ENCODE results near the gene LATS2.

The LATS2 gene

DNA sequence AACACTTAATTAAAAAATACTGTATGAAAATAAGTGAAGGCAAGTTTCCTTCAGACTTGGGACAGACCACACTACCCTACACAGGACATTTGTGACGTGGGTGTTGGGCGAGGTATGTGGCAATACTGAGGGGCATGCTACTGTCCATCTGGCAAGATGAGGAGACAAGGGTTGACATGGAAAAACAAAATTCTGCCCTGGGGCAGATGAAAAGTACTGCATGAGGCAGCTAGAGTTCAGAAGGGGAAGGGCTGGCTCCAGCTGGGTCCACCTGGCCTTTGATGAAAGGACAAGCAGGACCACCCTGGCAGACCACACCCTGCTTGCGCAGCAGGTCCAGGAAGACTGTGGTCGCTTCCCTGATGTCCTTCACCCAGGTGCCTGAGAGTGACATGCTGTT, 43.2 kb downstream of the LATS2 start:
- DNase-seq (ENCODE audit: low read depth in 2 of 2), result no peak

DNA sequence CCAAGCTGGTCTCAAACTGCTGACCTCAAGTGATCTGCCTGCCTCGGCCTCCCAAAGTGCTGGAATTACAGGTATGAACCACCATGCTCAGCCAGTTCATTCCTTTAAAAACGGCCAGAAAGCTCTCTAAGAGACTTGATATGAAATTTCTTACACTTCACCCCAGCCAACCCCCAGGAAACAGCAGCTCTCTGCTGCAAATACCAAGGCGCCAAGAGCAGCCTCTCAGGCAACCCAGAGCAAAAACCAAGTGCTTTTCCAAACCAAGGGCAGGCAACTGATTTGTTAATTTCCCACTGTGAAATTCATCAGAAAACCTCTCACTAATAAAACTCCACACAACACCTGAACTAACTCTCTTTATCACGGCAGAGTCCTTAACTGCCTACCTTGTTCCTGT, 44.9 kb downstream of the LATS2 start:
- DNase-seq (ENCODE audit: low read depth in 2 of 2), result no peak

DNA sequence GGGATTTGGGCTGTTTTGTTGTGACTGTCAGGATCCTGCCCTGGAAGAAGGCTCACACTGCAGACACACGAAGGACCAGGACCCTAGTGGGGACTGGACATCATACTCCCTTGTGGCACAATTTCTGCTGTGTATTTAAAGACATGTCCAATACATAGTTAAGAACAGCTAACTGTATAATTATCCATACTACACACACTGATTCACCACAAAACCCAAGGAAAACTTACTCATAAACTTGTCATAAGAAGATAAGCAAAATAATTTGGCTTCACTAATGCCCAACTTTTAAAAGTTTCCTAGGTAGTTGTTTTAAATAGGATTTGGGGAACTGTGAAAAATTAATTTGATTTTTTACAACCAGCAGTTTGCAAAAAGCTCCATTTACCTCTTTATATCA, 46.1 kb downstream of the LATS2 start:
- DNase-seq (ENCODE audit: low read depth in 2 of 2), result no peak

DNA sequence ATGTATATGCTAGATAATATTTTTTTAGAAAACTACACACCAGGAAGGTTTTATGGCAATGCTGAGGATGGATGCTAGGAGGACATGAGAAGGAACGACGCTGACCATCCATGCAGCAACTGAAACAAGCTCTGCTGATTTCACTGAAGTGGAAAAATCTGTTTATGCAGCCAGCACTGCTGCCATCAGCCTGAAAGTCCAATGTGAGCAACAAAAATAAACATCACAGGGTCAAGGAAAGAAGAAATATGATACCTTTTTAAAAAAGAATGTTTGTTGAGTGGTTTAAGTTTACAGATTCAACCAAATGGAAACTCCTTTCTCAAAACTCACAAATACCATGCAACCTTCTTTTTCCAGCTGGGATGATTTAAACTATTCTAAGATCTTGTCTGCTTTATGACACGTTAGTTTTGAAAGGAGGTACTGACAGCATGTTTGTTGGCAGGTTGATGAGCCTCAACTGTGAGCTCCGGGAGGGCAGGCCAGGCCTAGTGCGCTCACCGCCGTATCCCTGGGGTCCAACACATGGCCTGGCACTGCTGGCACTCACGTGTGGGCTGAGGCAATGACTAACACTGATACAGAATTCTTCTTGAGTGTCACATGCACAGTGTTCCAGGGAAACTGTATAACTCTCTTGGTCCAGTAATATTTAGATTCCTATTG, 46.8 kb downstream of the LATS2 start:
- DNase-seq (ENCODE audit: low read depth in 2 of 2), result no peak

DNA sequence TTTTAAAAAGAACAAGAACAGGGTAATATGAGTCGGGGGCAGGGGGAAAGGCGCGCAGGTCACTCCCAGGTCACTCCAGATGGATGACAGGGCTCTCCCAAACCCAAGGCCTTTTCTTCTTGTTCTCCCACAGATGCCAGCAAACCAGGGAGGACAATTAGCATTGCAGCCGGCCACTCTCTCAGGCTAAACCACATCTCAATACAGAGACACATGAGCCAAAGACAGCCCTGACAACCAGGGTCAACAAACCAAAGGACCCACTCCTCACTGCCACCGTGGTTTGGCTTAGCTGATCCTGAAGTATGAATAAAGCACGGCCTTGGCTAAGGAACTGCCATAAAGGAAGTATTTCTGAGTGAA, 47.3 kb downstream of the LATS2 start:
- DNase-seq (ENCODE audit: low read depth in 2 of 2), result no peak

DNA sequence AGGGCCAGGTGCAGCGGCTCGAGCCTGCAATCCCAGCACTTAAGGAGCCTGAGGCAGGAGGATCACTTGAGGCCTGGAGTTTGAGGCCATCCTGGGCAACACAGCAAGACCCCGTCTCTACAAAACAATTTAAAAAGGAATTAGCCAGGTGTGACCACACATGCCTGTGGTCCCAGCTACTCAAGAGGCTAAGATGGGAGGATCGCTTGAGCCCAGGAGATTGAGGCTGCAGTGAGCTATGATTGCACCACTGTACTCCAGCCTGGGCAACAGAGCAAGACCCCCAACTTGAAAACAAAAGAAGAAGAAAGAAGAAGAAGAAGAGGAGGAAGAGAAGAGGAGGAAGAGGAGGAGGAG, 47.7 kb downstream of the LATS2 start:
- DNase-seq (ENCODE audit: low read depth in 2 of 2), result no peak

DNA sequence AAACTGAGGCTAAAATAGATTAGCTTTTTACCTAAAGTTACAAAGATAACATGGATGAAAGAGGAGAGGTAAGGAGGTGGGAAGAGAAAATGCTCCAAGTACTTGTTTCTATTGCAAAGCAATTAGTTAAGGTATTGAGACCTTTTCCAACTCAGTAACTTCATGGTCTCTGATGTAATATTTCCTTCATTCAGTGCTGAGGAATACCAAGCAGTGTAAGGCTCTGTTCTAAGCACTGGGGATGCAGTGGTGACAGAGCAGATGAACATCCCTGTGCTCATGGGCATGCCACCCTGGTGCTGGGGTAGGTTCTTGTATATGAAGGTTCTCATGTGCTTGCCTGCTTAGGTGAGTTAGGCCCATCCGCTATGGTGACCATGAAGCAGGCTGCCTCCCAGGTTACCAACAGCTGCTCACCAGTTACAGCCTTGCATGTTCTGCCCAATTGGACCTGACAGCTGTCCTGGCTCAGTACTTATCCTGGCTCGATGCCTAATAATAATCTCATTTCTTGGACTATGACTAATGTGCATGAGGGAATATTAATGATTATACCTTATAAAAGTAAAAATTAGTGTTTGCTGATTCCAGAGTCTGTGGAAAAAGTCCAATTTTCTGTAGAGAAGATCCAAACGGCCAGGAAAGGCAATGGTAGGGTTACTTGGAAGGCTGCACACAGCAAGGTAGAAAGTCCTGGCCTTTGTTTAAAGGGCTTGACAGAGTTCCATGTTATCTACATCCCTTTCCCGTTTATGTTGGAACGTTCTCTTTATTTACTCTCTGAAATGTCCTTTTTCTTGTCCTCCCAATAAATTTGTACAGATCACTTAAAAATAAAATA, 48.3 kb downstream of the LATS2 start:
- no peak for DNase-seq (ENCODE audit: low read depth in 2 of 2)

DNA sequence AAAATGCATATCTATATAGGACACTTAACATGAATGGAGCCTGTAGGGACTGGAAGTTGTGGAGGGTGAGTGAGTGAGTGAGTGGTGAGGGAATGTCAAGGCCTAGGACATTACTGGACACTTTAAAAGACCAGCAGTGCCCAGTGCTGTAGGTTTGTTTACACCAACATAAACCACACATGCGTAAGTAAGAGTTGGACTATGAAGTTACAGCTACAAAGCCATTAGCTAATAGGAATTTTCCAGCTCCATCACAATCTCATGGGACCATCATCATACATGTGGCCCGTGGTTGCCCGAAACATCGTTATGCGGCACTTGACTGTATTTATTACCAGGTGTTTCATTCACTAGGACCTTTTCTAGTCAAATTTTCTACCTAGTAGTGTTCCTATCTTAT, 49.2 kb downstream of the LATS2 start:
- DNase-seq (ENCODE audit: low read depth in 2 of 2), result no peak

DNA sequence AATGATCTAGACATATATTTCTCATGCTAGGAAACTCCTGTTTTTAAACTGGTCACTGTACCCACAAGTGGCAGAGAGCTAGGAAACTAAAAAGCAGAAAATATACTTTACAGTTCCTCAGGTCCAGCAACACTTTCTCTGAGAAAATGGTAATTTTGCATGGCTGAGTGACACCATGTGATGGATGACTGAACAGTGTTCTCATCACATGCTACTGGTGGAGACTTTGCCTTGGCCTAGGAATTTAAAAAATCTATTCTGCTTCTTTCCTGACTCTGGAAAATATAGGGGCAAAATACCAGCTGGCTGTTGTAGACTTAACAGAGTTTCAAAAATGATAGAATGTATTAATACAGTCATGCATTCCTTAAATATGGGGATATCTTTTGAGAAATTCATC, 50.0 kb downstream of the LATS2 start:
- DNase-seq (ENCODE audit: low read depth in 2 of 2), result no peak

DNA sequence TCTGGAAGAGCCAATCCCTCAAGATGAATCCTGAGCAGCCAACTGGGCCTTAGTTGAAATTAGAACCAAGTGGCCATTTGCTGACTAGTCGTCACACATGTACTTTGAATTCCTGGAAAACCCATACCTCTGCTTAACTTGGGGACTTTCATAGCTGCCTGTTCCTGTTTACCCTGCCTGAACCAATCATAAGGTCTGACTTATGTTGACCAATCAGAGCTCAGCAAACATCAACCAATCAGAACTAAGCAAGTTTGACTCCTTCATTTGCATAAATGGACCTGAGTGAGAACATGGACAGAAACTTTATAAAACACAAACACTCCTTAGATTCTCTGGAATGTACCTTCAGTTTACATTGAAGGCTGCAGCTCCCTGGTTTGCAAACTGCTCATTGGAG, 50.8 kb downstream of the LATS2 start:
- no peak for DNase-seq (ENCODE audit: low read depth in 2 of 2)

DNA sequence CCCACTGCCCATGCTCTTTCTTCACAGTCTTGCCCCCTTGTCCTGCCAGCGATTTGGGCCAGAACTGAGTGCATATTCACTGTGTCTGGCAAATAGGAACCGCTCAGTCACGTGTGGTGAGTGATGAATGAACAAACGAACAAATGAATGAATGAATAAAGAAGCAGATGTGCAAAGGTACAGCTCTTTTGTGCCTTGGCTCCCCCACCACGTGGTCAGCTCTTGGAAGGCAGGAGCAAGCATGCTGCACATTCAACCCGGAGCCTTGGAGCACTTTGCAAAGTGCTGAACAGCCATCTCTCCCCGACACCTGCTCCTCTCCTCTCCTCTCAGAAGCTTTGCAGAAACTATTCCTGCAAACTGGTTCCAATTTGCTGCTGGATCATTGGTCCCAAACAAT, 52.4 kb downstream of the LATS2 start:
- DNase-seq (ENCODE audit: low read depth in 2 of 2), result no peak

DNA sequence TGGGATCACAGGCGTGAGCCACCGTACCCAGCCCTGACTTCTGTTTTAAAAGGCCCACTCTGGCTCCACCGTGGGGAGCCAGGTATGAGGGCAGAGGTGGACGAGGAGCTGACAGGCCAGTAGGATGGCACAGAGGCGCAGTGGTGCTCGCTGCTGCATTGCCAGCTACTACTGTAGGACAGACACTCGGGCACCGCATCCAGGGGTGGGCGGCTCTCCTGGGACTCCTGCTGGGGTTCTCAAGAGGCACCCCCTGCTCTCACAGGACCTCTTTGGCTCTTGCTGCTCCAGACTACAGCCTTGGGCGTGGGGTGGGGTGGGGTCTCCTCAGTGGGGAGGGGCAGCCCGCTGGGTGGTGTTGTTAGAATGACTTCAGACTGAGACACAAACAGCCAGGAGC, 53.4 kb downstream of the LATS2 start:
- no peak for DNase-seq (ENCODE audit: low read depth in 2 of 2)

DNA sequence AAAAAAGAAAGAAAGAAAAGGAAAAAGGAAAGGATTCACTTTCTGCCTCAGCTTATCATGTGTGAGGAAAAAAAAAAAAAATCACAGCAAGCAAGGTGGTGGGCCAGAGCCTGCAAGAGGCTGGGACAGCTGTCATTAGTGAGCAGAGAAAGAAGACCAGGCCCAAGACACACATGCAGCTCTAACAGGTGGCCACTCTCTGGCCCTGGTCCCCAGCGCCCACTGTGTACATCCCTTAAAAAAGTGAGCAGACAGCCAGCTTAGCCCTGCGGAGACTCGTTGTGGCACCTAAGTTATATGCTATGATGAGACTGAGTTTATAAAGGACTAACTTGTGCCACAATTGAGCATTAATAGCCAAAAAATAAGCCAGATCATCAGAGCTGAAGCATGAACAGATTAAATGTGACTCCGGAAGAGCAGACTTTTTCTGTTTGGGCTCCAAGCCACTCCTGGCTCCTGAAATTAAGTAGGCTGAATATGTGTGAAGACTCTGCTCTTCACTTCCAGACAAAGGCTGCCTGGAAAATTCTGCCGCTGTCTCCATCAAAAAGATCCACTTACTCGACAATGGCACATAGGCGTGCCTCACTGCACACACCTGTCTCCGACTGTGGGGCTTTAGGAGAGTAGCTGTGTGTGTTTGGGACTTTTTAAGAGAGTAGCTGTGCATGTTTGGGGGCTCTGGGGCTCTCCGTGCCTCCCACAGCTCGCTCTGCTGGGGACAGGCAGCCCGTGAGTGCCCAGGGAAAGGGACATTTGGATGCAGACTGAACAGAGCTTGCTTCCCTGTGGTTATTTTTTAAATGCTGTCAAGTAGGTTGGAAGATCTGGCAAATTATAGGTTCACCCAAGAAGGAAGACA, 55.0 kb downstream of the LATS2 start:
- DNase-seq (ENCODE audit: low read depth in 2 of 2), result no peak

DNA sequence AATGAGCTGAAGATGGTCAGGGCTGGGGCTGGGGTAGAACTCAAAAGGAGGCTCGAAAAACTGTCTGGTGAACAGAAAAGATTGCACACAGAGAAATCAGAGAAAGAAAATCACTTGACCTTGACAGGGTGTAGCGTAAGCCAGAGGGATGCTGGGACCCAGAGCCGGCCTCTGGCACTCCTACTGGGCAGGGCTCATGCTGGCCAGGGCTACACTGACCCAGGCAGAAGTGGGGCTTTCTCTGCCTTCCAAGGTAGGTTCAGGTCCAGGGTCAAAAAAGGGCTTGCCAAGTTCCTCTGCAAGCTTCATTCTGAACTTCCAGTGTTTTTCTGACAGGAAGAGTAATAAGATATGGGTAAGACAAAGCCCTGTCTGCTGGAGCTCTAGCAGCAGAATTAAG, 56.2 kb downstream of the LATS2 start:
- DNase-seq (ENCODE audit: low read depth in 2 of 2), result no peak

DNA sequence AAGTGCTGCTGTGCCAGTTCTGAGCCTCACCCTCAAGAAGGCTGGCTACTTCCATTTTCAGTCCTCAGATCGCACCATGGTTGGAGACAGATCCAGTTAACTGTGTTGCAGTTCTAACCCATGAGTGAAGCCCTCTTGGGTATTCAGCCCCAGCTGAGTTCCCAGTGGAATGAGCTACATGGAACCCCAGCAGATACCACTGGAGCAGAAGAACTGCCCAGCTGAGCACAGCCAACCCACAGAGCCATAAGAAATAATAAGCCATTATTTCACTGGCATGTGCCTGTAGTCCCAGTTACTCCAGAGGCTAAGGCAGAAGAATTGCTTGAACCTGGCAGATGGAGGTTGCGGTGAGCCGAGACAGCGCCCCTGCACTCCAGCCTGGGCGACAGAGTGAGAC, 59.9 kb downstream of the LATS2 start:
- DNase-seq (ENCODE audit: low read depth in 2 of 2), result no peak

DNA sequence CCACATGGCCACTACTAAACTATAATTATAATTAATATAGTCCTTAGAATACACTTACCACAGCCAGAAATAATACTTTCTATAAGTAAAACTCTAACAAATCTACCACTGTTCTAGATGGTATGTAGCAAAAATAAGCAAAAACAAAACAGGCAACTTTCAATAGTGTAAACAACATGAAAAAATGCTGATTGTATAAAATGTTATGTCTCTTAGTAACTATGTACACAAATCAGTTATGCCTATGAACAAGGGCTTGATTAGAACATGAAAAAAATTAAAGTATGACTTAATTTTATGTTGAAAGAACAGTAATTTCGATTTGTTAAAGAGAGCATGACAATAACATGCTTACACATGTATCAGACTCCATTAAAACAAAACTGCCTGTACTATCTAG, 60.7 kb downstream of the LATS2 start:
- DNase-seq (ENCODE audit: low read depth in 2 of 2), result no peak

DNA sequence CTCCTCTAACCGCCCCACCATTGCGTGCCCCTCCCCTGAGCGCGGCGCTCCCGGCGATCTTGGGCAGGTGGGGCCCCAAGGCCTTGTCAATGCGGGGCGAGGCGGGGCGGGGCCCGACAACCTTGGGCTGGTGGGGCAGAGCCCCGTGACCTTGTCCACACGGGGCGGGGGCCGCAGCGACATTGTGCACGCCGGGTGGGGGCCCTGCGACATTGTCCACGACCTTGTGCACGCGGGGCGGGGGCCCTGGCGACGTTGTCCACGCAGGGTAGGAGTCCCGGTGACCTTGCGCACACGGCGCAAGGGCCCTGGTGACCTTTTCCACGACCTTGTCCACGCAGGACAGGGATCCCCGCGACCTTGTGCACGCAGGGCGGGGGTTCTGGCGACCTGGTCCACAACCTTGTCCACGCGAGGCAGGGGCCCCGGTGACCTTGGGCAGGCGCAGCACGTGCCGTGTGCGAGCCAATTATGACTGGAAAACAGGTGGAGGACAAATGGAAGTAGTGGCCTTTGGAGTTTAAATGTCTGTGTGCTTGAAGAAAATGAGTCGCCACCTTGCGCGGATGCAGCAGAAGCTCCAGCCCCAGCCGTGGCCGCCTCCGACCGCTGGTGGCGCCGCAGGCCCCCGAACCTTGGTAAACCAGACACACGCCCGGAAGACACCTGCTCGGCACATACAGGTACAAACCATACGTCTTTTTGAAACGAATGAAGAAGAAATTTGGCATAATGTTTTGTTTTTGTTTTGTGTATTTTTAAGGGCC, 62.6 kb downstream of the LATS2 start:
- no peak for DNase-seq (ENCODE audit: low read depth in 2 of 2)

DNA sequence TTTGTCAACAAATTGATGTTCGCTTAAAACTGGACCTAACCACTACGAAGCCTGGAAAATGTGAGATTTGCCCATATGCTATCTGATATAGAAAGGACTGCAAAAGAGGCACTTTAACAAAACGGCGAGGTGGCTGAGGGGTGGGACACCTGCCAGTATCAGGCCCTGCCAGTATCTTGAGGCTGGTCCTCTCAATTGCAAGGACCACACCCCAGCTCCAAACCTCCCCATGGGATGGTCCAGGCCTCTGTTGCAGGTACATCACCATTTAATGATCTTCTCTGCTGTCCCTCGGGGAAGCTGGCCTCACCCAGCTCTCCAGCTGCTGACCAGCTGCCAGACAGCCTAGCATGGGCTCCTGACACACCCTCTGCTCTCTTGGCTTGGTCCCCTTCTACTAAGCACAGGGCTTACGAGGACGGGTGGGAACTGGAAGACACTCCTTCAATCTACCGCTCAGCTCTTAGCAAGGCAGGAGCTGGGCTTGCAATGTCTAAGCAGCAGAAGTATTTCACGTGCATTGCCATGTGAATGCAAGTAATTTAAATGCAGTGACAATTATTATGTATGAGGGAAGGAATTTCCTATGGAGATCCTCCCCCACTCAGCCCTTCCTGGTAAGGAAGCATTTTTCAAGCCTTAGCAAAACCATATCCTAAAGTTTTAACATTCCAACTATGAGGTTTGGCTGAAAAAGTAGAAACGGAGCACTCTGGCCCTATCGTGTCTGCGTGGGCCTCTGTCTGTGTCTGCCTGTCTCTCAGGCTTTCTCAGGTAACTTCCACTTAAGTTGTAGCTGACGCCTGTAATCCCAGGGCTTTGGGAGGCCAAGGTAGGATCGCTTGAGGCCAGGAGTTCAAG, 63.9 kb downstream of the LATS2 start:
- no peak for DNase-seq (ENCODE audit: low read depth in 2 of 2)

DNA sequence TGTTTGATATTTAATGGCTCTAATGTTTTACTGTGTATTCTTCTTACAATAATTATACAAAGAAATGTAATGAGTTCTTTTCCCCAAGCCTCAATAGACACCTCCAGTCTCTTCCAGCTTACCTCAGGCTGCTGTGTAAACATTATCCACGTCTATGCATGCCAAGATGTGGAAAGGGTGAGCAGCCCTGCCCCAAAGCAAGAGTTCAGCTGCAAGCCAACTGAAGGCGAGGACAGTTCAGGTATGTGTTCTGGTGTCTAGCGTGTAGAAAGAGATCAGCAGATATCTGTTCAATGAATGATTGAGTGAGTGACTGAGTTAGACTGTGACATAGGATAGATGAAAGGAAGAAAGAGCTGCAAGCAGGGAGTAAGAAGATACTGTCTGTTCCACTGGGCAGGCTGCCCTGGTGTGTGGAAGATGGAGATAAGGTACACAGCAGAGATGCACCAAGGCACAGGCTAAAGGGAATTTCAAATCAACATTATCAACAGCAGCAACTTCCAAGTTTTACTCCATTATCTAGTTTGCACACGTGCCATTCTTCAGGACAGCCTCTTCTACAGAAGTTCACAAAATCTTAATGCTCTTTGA, 66.0 kb downstream of the LATS2 start:
- no peak for DNase-seq (ENCODE audit: low read depth in 2 of 2)

DNA sequence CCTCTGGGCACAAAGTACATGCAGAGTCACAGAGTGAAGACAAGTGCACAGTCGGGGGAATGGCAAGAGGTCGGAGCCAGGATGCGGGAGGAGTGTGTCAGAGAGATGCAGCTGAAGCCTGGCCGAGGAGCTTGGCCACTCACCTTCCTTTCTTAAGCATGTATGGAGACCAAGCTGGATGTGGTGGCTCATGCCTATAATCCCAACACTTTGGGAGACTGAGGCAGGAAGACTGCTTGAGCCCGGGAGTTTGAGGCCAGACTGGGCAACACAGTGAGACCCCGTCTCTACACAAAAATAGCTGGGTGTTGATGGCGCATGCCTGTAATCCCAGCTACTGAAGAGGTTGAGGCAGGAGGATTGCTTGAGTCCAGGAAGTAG, 67.0 kb downstream of the LATS2 start:
- DNase-seq (ENCODE audit: low read depth in 2 of 2), result no peak

Data from stimulated activated CD8-positive, alpha-beta memory T cell treated with anti-CD3 and anti-CD28 coated beads, Interleukin-7, amount 100 ng/mL, for 4 hours (primary cell).